Endothelial cell of umbilical vein (primary cell): ENCODE results near the gene SLC2A11. TPM values are rescaled to one million over a fixed set of nuclear protein-coding genes. Genes with fewer than 3 reads are reported as not detected.

Experiments used
- BruUV-seq: library from RNA; stranded (reverse); fragments of 400-500 nt; replicated peaks from 2 replicates; lab custom pipeline; 2021; lab: Mats Ljungman, UMichigan
- CTCF ChIA-PET: fragments of 300-600, 350-600 bp; sonication (Branson Sonifier 250); formaldehyde crosslinking; loops from one replicate; lab custom pipeline; 2021; ENCODE audit warnings: antibody characterized with exemption, inconsistent platforms; lab: Charles Lee
- POLR2A ChIA-PET: fragments of 300-600, 350-600 bp; sonication (Branson Sonifier 250); formaldehyde crosslinking; loops from one replicate; lab custom pipeline; 2021; ENCODE audit warnings: antibody characterized with exemption, inconsistent platforms; lab: Charles Lee
- DNase-seq: peaks from one replicate; pipeline ENCODE4 v3.0.0-alpha.2; 2011; ENCODE audit warnings: low read depth, low spot score
- FAIRE-seq: peaks from 2 replicates; lab custom pipeline; 2011; peaks lifted over from hg19 to GRCh38; lab: Jason Lieb, UNC
- H2AFZ ChIP-seq: 2 replicates; pipeline ENCODE4 v1.6.0; 2012; ENCODE audit warnings: low read depth, low read length, control low read depth, inconsistent platforms
- H3K27ac ChIP-seq: 2 replicates; pipeline ENCODE4 v1.5.1; 2011; ENCODE audit warnings: low read depth, mild to moderate bottlenecking, control low read depth, low read length, moderate library complexity; ENCODE audit not compliant: insufficient read depth
- H3K27me3 ChIP-seq, 2 experiments: 2 replicates each; pipeline versions ENCODE4 v1.6.0 to v1.6.1; 2011; ENCODE audit warnings: low read length in 2 of 2, mixed read lengths in 1 of 2; ENCODE audit not compliant: control insufficient read depth in 2 of 2, insufficient read depth in 2 of 2
- H3K36me3 ChIP-seq, 2 experiments: 2 replicates in 1 of 2; 3 replicates in 1 of 2; pipeline ENCODE4 v1.5.1; 2011; ENCODE audit warnings: low read length in 2 of 2, mild to moderate bottlenecking in 1 of 2, moderate library complexity in 1 of 2; ENCODE audit not compliant: control insufficient read depth in 2 of 2, insufficient read depth in 2 of 2; ENCODE audit errors: extremely low read depth in 1 of 2
- H3K4me1 ChIP-seq: 3 replicates; pipeline ENCODE4 v1.5.1; 2011; ENCODE audit warnings: mild to moderate bottlenecking, low read length; ENCODE audit not compliant: control insufficient read depth, insufficient read depth; ENCODE audit errors: extremely low read depth
- H3K4me2 ChIP-seq: 2 replicates; pipeline ENCODE4 v1.6.1; 2011; ENCODE audit warnings: low read length, control low read depth, mixed read lengths; ENCODE audit not compliant: insufficient read depth
- H3K4me3 ChIP-seq, 3 experiments: fragments of 200-600 bp in 1 of 3; sonication (generic), shearing (Covaris generic) in 1 of 3; replicated peaks in 1 of 3; 2 replicates each; pipeline ENCODE4 v1.5.1; 2011 to 2016; ENCODE audit warnings: control low read depth in 3 of 3, low read length in 3 of 3, mild to moderate bottlenecking in 2 of 3, inconsistent platforms in 1 of 3, low read depth in 1 of 3, moderate library complexity in 1 of 3; ENCODE audit not compliant: insufficient read depth in 1 of 3
- H3K79me2 ChIP-seq: 2 replicates; pipeline ENCODE4 v1.6.0; 2012; ENCODE audit warnings: low read length, inconsistent platforms; ENCODE audit not compliant: control insufficient read depth, insufficient read depth
- H3K9ac ChIP-seq: replicated peaks from 2 replicates; pipeline ENCODE3; 2011; ENCODE audit warnings: low read length, control low read depth; ENCODE audit not compliant: insufficient read depth; ENCODE audit errors: extremely low read depth
- H3K9me1 ChIP-seq: replicated peaks from 3 replicates; pipeline ENCODE4 v1.6.0; 2011; ENCODE audit warnings: mild to moderate bottlenecking, low read length; ENCODE audit not compliant: control insufficient read depth, insufficient read depth; ENCODE audit errors: extremely low read depth
- H3K9me3 ChIP-seq: replicated peaks from 2 replicates; pipeline ENCODE4 v1.5.1; 2012; ENCODE audit warnings: low read length, inconsistent platforms; ENCODE audit not compliant: control insufficient read depth, insufficient read depth
- H4K20me1 ChIP-seq: replicated peaks from 2 replicates; pipeline ENCODE3; 2011; ENCODE audit warnings: mild to moderate bottlenecking, low read length; ENCODE audit not compliant: control insufficient read depth, insufficient read depth; ENCODE audit errors: extremely low read depth
- EZH2 ChIP-seq: IDR thresholded peaks from 2 replicates; pipeline ENCODE4 v1.6.1; 2012; ENCODE audit warnings: borderline replicate concordance, low read depth, mild to moderate bottlenecking, moderate library complexity, low read length, inconsistent platforms; ENCODE audit not compliant: severe bottlenecking
- FOS ChIP-seq: IDR thresholded peaks from 2 replicates; pipeline ENCODE4 v1.6.1; 2011; ENCODE audit warnings: mild to moderate bottlenecking, low read length, moderate library complexity, borderline replicate concordance; ENCODE audit not compliant: insufficient read depth
- GATA2 ChIP-seq: IDR thresholded peaks from 2 replicates; pipeline ENCODE4 v1.7.0; 2011; ENCODE audit warnings: low read depth, mild to moderate bottlenecking, moderate library complexity, mixed read lengths, low read length; ENCODE audit not compliant: insufficient read length, insufficient read depth
- JUN ChIP-seq: IDR thresholded peaks from 2 replicates; pipeline ENCODE4 v1.6.1; 2011; ENCODE audit warnings: borderline replicate concordance, low read depth; ENCODE audit not compliant: insufficient read length, insufficient read depth
- MYC ChIP-seq: IDR thresholded peaks from one replicate; pipeline ENCODE4 v1.6.1; 2011; ENCODE audit warnings: mild to moderate bottlenecking, low read depth, low read length
- POLR2A ChIP-seq: IDR thresholded peaks from 2 replicates; pipeline ENCODE4 v1.6.1; 2012; ENCODE audit warnings: low read depth, mild to moderate bottlenecking, control low read depth, low read length
- POLR2AphosphoS5 ChIP-seq: IDR thresholded peaks from 2 replicates; pipeline ENCODE4 v1.6.1; 2012; ENCODE audit warnings: low read depth, mild to moderate bottlenecking, control low read depth, low read length, moderate library complexity; ENCODE audit not compliant: insufficient read depth
- dilution Hi-C: fragments of 300-500 bp; cut with MboI; formaldehyde crosslinking; loops from one replicate; pipeline ENCODE4 v1.15.0; 2019; ENCODE audit warnings: low sequenced_read_pairs; ENCODE audit not compliant: extremely low pct_ligation_motif_present
- intact Hi-C: fragments of 100-400 bp; cut with micrococcal nuclease; formaldehyde crosslinking; loops from one replicate; pipeline ENCODE4 v1.10.0; 2022
- polyA plus RNA-seq, 4 experiments: library from polyadenylated mRNA; depleted of rRNA in 3 of 4; stranded (reverse) in 3 of 4; unstranded in 1 of 4; fragments of >200 nt; gene quantifications; 2 replicates each; pipeline versions ENCODE4 v1.2.1 to v1.2.3, GENCODE V29; 2011 to 2012; ENCODE audit warnings: missing spikeins in 1 of 4
- total RNA-seq: library from RNA; stranded (reverse); gene quantifications from 2 replicates; pipeline ENCODE4 v1.2.3, GENCODE V29; 2021
- TF ChIP-seq, protein P1 (sequence below), 2 donors: IDR thresholded peaks; 1 replicate in 1 of 2; 2 replicates in 1 of 2; pipeline ENCODE4 v1.5.1; 2011; ENCODE audit warnings: low read length in 2 of 2, mild to moderate bottlenecking in 2 of 2, moderate library complexity in 2 of 2, control low read depth in 1 of 2, inconsistent platforms in 1 of 2, low read depth in 1 of 2; ENCODE audit not compliant: insufficient read depth in 1 of 2; ENCODE audit errors: extremely low read depth in 1 of 2
- TF ChIP-seq, protein P2 (sequence below): IDR thresholded peaks from 2 replicates; pipeline ENCODE4 v1.6.1; 2011; ENCODE audit not compliant: insufficient read depth, insufficient read length

Gene SLC2A11
- total and polyA plus RNA-seq, 2 donors (not counting 3 experiments of a cell fraction or from before 2014, with no cell fraction given) = 4.2 to 4.6 TPM

DNA sequence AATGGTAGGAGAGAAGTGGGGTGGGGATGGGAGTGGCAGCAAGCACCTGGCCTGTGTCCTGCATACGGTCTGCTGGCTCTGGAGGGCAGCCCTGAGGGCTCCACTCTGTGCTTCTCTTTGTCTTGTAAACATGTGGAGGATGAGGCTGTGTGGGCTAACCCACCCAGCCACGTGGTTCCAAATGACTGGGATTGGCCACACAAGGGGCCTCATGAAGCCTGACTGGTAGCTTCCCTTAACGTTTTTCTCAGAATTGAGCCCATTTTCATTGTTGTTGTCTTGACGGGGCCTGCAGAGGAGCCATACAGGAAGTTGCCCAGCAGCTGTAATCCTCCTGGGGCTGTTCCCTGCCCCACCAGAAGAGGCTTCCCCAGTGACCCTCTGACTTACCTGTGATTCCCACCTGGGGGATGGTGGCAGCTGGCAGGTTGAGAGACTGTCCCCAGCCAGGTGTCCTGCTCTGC, 36.9 kb upstream of the SLC2A11 start:
- Histone ChIP-seq H3K9me3 (no peaks in the 10 kb centered on the region), H3K79me2 (no peaks in the 10 kb centered on the region), H3K4me3 (no peak overlapping the region), H3K36me3 (peaks cover 16 to 55% of the 10 kb centered on the region in 2 experiments), H3K4me1 (no peaks in the 10 kb centered on the region), H3K9me1 (no peaks in the 10 kb centered on the region), H3K27ac (no peak overlapping the region), H3K27me3 (no peaks in the 10 kb centered on the region), H4K20me1 (no peaks in the 10 kb centered on the region), H3K9ac (no peak overlapping the region), H2AFZ (no peak overlapping the region), H3K4me2 (no peak overlapping the region)
- CTCF ChIA-PET = interaction anchor here (0.5 kb wide), 1 partner anchor 176 kb away, joined by 3 read pairs; no protein-coding TSS in a partner anchor
- FAIRE-seq (no peak), DNase-seq (no peak)
- dilution Hi-C loops (no loop called here), intact Hi-C loops (no loop called here)
- TF ChIP-seq GATA2 (no peak), POLR2AphosphoS5 (no peak), POLR2A (no peak)
- POLR2A ChIA-PET = no interaction called here
- BruUV-seq = no TSS peak

DNA sequence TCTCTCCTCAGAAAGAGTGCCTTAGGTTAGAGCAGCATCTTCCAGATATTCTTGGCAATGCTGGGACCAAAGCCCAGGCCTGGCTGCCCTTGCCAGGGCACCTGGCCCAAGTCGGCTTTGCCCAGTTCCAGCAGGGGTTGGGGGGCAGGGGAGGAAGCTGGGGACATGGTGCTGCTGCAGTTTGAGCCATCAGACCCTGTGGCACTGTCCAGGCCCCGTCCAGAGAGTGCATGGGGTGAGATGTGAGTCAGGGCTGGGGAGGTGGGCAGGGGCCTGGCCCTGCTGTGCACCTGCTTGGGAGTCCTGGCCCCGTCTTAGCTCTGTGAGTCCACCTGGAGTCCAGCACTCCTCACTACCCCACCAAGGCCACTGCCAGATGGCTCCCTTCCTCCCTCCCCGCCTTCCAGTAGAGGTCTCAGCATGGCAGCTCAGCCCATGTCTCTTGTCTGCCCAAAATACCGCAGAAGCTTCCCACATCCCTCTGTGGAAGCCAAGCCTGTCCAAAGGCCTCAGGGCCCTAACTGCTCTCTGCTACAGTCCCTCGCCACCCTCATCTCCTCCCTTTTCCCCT, 35.5 kb upstream of the SLC2A11 start:
- POLR2A ChIA-PET = no interaction called here

More for the DNA sequence above, 35.5 kb upstream of the SLC2A11 start:
- dilution Hi-C loops = no loop called here
- H3K9me3 ChIP-seq = no peaks in the 10 kb centered on the region
- peaks cover 13 to 49% of the 10 kb centered on the region in 2 experiments for H3K36me3 ChIP-seq
- H4K20me1 ChIP-seq = no peaks in the 10 kb centered on the region
- H3K4me1 ChIP-seq = no peaks in the 10 kb centered on the region
- FAIRE-seq = no peak
- TF ChIP-seq EZH2 (no peak), GATA2 (no peak), POLR2A (no peak), FOS (no peak), MYC (no peak), JUN (no peak), POLR2AphosphoS5 (no peak)
- TF ChIP-seq, protein P1, sequence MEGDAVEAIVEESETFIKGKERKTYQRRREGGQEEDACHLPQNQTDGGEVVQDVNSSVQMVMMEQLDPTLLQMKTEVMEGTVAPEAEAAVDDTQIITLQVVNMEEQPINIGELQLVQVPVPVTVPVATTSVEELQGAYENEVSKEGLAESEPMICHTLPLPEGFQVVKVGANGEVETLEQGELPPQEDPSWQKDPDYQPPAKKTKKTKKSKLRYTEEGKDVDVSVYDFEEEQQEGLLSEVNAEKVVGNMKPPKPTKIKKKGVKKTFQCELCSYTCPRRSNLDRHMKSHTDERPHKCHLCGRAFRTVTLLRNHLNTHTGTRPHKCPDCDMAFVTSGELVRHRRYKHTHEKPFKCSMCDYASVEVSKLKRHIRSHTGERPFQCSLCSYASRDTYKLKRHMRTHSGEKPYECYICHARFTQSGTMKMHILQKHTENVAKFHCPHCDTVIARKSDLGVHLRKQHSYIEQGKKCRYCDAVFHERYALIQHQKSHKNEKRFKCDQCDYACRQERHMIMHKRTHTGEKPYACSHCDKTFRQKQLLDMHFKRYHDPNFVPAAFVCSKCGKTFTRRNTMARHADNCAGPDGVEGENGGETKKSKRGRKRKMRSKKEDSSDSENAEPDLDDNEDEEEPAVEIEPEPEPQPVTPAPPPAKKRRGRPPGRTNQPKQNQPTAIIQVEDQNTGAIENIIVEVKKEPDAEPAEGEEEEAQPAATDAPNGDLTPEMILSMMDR (IDR thresholded peaks at IDR 0.05; ENCODE audit: extremely low read depth in 1 of 2, insufficient read depth in 1 of 2, low read depth in 1 of 2, low read length in 2 of 2) = no peak
- TF ChIP-seq, protein P2, sequence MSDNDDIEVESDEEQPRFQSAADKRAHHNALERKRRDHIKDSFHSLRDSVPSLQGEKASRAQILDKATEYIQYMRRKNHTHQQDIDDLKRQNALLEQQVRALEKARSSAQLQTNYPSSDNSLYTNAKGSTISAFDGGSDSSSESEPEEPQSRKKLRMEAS = no peak
- H3K9me1 ChIP-seq = no peaks in the 10 kb centered on the region
- no peak overlapping the region for H2AFZ ChIP-seq
- CTCF ChIA-PET = interaction anchor here (1.3 kb wide), 1 partner anchor 28 kb away, joined by 4 read pairs; no protein-coding TSS in a partner anchor
- no peak overlapping the region for H3K9ac ChIP-seq
- intact Hi-C loops = no loop called here
- H3K4me2 ChIP-seq = no peak overlapping the region
- BruUV-seq = no TSS peak
- H3K79me2 ChIP-seq = no peaks in the 10 kb centered on the region
- no peak overlapping the region for H3K27ac ChIP-seq
- DNase-seq = no peak
- no peak overlapping the region for H3K4me3 ChIP-seq
- H3K27me3 ChIP-seq = no peaks in the 10 kb centered on the region
